HUES48 (cell line): ENCODE data around the gene GPN1.

Experiments used
- H3K27ac ChIP-seq: one replicate; pipeline ENCODE4 v1.7.0; 2013; ENCODE audit warnings: low read depth, low read length, inconsistent platforms
- H3K27me3 ChIP-seq: 2 replicates; pipeline ENCODE4 v1.6.1; 2013; ENCODE audit warnings: mild to moderate bottlenecking, low read length; ENCODE audit not compliant: control insufficient read depth, insufficient read depth
- H3K36me3 ChIP-seq: 2 replicates; pipeline ENCODE4 v1.6.1; 2013; ENCODE audit warnings: low read length; ENCODE audit not compliant: control insufficient read depth, insufficient read depth
- H3K4me1 ChIP-seq: 2 replicates; pipeline ENCODE4 v1.6.1; 2013; ENCODE audit warnings: mild to moderate bottlenecking, low read length; ENCODE audit not compliant: control insufficient read depth, insufficient read depth
- H3K4me3 ChIP-seq: 2 replicates; pipeline ENCODE4 v1.5.1; 2013; ENCODE audit warnings: mild to moderate bottlenecking, low read depth, low read length
- H3K9ac ChIP-seq: 2 replicates; pipeline ENCODE4 v1.6.1; 2013; ENCODE audit warnings: mild to moderate bottlenecking, low read depth, low read length, moderate library complexity
- H3K9me3 ChIP-seq: 2 replicates; pipeline ENCODE4 v1.6.1; 2013; ENCODE audit warnings: low read length; ENCODE audit not compliant: control insufficient read depth, insufficient read depth

GPN1 gene

GRCh38 chr2:27628767-27629709, at the start of gene GPN1, which contains the start of gene CCDC121:
TSS of gene GPN1 (plus strand) at chr2:27629050. CDS start at chr2:27629059, 9 bp downstream.
TSS of gene CCDC121 (minus strand) at chr2:27629012. CDS start at chr2:27627799, 1,213 bp downstream.
- H3K27ac ChIP-seq: peak within 1 kb of the TSS; percentile 75
- H3K4me3 ChIP-seq: peak within 1 kb of the TSS; percentile 94
- peaks cover 7% of the 10 kb centered on the region for H3K4me1 ChIP-seq
- H3K36me3 ChIP-seq: peaks cover 44% of the 10 kb centered on the region
- H3K27me3 ChIP-seq: no peaks in the 10 kb centered on the region
- peak within 1 kb of the TSS; percentile 94 for H3K9ac ChIP-seq
- H3K9me3 ChIP-seq: no peaks in the 10 kb centered on the region

- Histone ChIP-seq H3K9me3 (0 out of 2 replicates have a peak, but pooled peaks cover 3% of the 10 kb centered on the region), H3K27ac (no peak overlapping the region), H3K4me3 (no peak overlapping the region), H3K4me1 (0 out of 2 replicates have a peak, but pooled peaks cover 6% of the 10 kb centered on the region), H3K27me3 (peaks cover 8% of the 10 kb centered on the region), H3K36me3 (no peaks in the 10 kb centered on the region), H3K9ac (no peak overlapping the region)
These were observed 47.3 kb upstream of the GPN1 start for GRCh38 chr2:27581417-27582128.

GRCh38 chr2:27582129-27582694, 46.6 kb upstream of the GPN1 start:
- Histone ChIP-seq H3K9me3 (no peaks in the 10 kb centered on the region), H3K27me3 (peaks cover 8% of the 10 kb centered on the region), H3K4me3 (peak overlapping the region; percentile 95), H3K27ac (no peak overlapping the region), H3K9ac (no peak overlapping the region), H3K4me1 (0 out of 2 replicates have a peak, but pooled peaks cover 6% of the 10 kb centered on the region), H3K36me3 (no peaks in the 10 kb centered on the region)

- no peaks in the 10 kb centered on the region for H3K36me3 ChIP-seq
- H3K27ac ChIP-seq: peak within 1 kb of the TSS; percentile 38
- H3K9ac ChIP-seq: peak within 1 kb of the TSS; percentile 77
- peaks cover 8% of the 10 kb centered on the region for H3K27me3 ChIP-seq
- H3K4me1 ChIP-seq: 0 out of 2 replicates have a peak, but pooled peaks cover 6% of the 10 kb centered on the region
- H3K4me3 ChIP-seq: peak within 1 kb of the TSS; percentile 95
- H3K9me3 ChIP-seq: no peaks in the 10 kb centered on the region
These were observed 46.0 kb upstream of the GPN1 start, which contains the start of gene ZNF512 for GRCh38 chr2:27582695-27583389. TSS of gene ZNF512 (plus strand) at chr2:27583042. CDS start at chr2:27583113, 71 bp downstream.

GRCh38 chr2:27583390-27583915, 45.4 kb upstream of the GPN1 start:
- H3K4me3 ChIP-seq: peak overlapping the region; percentile 95
- peaks cover 8% of the 10 kb centered on the region for H3K27me3 ChIP-seq
- no peaks in the 10 kb centered on the region for H3K9me3 ChIP-seq
- no peaks in the 10 kb centered on the region for H3K36me3 ChIP-seq
- H3K27ac ChIP-seq: no peak overlapping the region
- peak overlapping the region; percentile 77 for H3K9ac ChIP-seq
- 0 out of 2 replicates have a peak, but pooled peaks cover 6% of the 10 kb centered on the region for H3K4me1 ChIP-seq

- H3K27me3 ChIP-seq: peaks cover 6% of the 10 kb centered on the region; the same call in 1 of the 2 replicates
- H3K9me3 ChIP-seq: peaks cover 3% of the 10 kb centered on the region; the same call in 1 of the 2 replicates
- no peak overlapping the region for H3K27ac ChIP-seq
- no peaks in the 10 kb centered on the region for H3K36me3 ChIP-seq
- H3K4me1 ChIP-seq: 0 out of 2 replicates have a peak, but pooled peaks cover 6% of the 10 kb centered on the region
- H3K4me3 ChIP-seq: peak overlapping the region; percentile 95; the same call in 1 of the 2 replicates
- H3K9ac ChIP-seq: no peak overlapping the region
These were observed 44.3 kb upstream of the GPN1 start for GRCh38 chr2:27584597-27584996.

- peaks cover 2% of the 10 kb centered on the region; the same call in 1 of the 2 replicates for H3K27me3 ChIP-seq
- peaks cover 8% of the 10 kb centered on the region; the same call in 1 of the 2 replicates for H3K9me3 ChIP-seq
- H3K27ac ChIP-seq: no peak overlapping the region
- H3K9ac ChIP-seq: no peak overlapping the region
- H3K4me1 ChIP-seq: 0 out of 2 replicates have a peak, but pooled peaks cover 6% of the 10 kb centered on the region
- no peak overlapping the region for H3K4me3 ChIP-seq
- H3K36me3 ChIP-seq: no peaks in the 10 kb centered on the region
These were observed 41.8 kb upstream of the GPN1 start for GRCh38 chr2:27587025-27587424.

GRCh38 chr2:27588308-27588707, 40.5 kb upstream of the GPN1 start:
- Histone ChIP-seq H3K4me1 (0 out of 2 replicates have a peak, but pooled peaks cover 6% of the 10 kb centered on the region), H3K9me3 (peaks cover 14% of the 10 kb centered on the region), H3K36me3 (no peaks in the 10 kb centered on the region; the same call in 1 of the 2 replicates), H3K9ac (no peak overlapping the region), H3K4me3 (no peak overlapping the region), H3K27me3 (no peaks in the 10 kb centered on the region), H3K27ac (no peak overlapping the region)

GRCh38 chr2:27591745-27592144, 37.1 kb upstream of the GPN1 start:
- Histone ChIP-seq H3K27ac (no peak overlapping the region), H3K9ac (no peak overlapping the region), H3K4me3 (no peak overlapping the region), H3K27me3 (no peaks in the 10 kb centered on the region), H3K36me3 (no peaks in the 10 kb centered on the region; the same call in 1 of the 2 replicates), H3K4me1 (no peaks in the 10 kb centered on the region), H3K9me3 (peaks cover 20% of the 10 kb centered on the region)

- Histone ChIP-seq H3K4me1 (no peaks in the 10 kb centered on the region), H3K4me3 (no peak overlapping the region), H3K27me3 (no peaks in the 10 kb centered on the region), H3K9me3 (peaks cover 20% of the 10 kb centered on the region), H3K9ac (no peak overlapping the region), H3K36me3 (no peaks in the 10 kb centered on the region; the same call in none of the 2 replicates), H3K27ac (no peak overlapping the region)
These were observed 35.6 kb upstream of the GPN1 start for GRCh38 chr2:27593240-27593639.
